ENCODE data around the gene RPTN.

DNA sequence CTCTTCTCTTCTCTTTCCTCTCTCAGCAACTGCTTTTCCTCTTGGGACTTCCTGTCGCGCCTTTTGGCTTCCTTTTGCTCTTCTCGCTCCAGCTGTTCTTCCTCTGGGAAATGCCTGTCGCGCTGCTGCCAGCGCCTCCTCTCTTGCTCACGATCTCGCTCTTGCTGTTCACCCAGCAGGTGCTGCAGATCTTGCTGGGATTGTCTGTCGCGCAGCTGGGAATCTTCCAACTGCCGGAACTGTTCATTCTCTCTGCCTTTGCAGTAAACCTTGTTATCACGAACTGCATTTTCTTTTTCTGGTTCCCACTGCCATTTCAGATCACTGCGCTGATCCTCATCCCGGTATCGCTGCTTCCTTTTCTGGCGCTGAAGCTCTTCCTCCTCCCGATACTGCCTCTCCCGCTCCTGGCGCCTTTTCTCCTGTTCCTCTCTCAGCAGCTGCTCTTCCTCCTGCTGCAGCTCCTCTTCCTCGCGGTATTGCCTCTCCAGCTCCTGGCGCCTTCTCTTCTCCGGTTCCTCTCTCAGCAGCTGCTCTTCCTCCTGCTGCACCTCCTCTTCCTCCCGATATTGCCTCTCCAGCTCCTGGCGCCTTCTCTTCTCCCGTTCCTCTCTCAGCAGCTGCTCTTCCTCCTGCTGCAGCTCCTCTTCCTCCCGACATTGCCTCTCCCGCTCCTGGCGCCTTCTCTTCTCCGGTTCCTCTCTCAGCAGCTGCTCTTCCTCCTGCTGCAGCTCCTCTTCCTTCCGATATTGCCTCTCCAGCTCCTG, 49.6 kb downstream of the RPTN start:
- TF ChIP-seq CTCF (IDR thresholded peaks at IDR 0.05; ENCODE audit: insufficient read depth, low read length, poor library complexity, severe bottlenecking) (no peak), EZH2phosphoT487 (conservative IDR thresholded peaks at IDR 0.05; ENCODE audit: low read length) (no peak)

All from SU-DHL-6 (cell line).